GM21619 (cell line): ENCODE measurements around the gene RNF31.
"Not testable (repeated sequence)": the region's sequence is repeated elsewhere in the genome, so short reads cannot be mapped to it uniquely, and the experiment has no call there.

Source experiments
- ATAC-seq: cut with Tn5 transposase; IDR thresholded peaks from one replicate; pipeline ENCODE4 v1.9.1; 2021; ENCODE audit not compliant: unreplicated experiment

The RNF31 gene

GRCh38 chr14:24197056-24197450, 49.8 kb downstream of the RNF31 start:
- no peak for ATAC-seq

GRCh38 chr14:24198814-24199524, 51.7 kb downstream of the RNF31 start:
- no peak for ATAC-seq

- not testable (repeated sequence) for ATAC-seq
Observed at GRCh38 chr14:24202538-24202937, 55.2 kb downstream of the RNF31 start.

- not testable (repeated sequence) for ATAC-seq
Observed at GRCh38 chr14:24203249-24203886, 56.1 kb downstream of the RNF31 start.

GRCh38 chr14:24204163-24205146, 57.2 kb downstream of the RNF31 start:
- ATAC-seq = no peak

GRCh38 chr14:24206260-24207103, 59.2 kb downstream of the RNF31 start:
- ATAC-seq = no peak

- ATAC-seq = no peak
Observed at GRCh38 chr14:24207104-24207551, 59.8 kb downstream of the RNF31 start.

GRCh38 chr14:24207625-24208024, 60.3 kb downstream of the RNF31 start:
- no peak for ATAC-seq
